ENCODE results near the gene MED13.
A peak's percentile ranks its signal among the peaks of the same experiment; 100 is the strongest.

Gene MED13

DNA sequence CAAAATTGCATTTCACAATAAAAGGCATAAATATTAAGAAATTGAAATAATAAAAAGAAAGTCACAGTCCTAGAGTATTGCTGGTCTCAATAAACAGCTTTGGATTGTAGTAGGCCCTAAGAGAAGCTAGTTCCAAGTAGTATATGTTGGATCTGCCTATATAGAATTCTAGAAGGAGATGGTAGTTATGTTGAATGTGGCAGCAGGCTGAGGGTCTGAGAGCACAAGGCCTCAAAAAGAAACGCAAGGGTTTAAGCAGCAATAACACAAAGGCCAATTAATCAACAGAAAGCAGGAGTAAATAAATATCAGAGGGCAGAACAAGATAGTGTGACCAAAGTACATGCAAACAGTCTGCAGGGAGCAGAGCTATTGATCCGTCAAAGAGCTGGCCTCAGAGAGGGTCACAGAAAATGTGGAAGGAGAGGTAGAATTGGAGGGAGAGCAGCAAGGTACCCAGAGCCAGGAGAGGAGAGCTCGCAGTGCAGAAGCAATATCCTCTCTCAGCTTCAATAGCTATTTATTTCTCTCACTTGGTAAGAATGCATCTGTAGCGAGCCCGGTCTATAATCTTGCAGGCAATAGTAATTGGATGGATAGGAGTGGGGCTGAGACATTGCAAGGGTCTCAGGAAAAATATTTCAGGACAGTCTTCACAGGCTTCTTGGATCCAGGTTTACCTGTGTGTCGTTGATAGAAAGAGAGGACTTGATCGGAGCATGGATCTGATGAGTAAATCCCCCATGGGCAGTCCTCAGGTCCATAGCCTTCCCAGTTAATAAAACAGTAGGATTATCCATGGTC, 25.1 kb upstream of the MED13 start:
- no peak overlapping the region for H3K4me3 ChIP-seq (ENCODE audit: low read length)
- DNase-seq (ENCODE audit: low read depth) = no peak
- TF ChIP-seq, protein P1, sequence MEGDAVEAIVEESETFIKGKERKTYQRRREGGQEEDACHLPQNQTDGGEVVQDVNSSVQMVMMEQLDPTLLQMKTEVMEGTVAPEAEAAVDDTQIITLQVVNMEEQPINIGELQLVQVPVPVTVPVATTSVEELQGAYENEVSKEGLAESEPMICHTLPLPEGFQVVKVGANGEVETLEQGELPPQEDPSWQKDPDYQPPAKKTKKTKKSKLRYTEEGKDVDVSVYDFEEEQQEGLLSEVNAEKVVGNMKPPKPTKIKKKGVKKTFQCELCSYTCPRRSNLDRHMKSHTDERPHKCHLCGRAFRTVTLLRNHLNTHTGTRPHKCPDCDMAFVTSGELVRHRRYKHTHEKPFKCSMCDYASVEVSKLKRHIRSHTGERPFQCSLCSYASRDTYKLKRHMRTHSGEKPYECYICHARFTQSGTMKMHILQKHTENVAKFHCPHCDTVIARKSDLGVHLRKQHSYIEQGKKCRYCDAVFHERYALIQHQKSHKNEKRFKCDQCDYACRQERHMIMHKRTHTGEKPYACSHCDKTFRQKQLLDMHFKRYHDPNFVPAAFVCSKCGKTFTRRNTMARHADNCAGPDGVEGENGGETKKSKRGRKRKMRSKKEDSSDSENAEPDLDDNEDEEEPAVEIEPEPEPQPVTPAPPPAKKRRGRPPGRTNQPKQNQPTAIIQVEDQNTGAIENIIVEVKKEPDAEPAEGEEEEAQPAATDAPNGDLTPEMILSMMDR (conservative IDR thresholded peaks at IDR 0.05; ENCODE audit: low read length) = no peak

DNA sequence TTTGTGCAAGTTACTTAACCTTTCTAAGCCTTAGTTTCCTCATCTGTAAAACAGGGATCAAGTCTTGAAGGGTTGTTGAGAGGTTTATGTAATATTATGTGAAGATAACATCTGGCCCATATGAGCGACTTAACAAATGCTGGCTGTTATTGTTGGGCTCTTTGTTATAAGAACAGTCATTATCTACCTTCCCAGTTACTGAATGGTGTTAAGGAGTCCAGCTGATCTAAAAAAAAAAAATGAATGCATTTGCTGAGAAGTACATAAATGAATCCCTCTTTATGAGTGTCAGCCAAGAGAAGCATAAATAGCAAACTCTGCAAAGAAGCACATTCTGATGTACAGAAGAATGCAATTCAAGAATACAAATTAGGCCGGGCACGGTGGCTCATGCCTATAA, 24.3 kb upstream of the MED13 start:
- H3K4me3 ChIP-seq (ENCODE audit: low read length) = no peak overlapping the region
- DNase-seq (ENCODE audit: low read depth) = no peak
- TF ChIP-seq, protein P1 (conservative IDR thresholded peaks at IDR 0.05; ENCODE audit: low read length) = no peak

DNA sequence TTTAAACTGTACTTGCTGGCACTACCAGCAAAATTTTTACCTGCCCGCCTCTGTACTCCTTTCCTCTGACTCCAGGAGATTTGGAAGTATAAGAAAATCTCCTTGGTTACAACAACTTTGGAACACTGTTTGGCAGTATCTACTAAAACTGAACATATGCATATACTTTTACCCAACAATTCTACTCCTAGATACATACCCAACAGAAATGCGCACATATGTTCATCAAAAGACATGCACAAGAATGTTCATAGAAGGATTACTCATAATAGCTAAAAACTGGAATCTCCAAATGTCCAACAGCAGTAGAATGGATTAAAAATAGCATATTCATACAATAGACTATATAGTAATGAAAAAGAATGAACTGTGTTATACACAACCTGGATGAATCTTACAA, 21.7 kb upstream of the MED13 start:
- TF ChIP-seq, protein P1 (conservative IDR thresholded peaks at IDR 0.05; ENCODE audit: low read length) = no peak
- no peak overlapping the region for H3K4me3 ChIP-seq (ENCODE audit: low read length)

DNA sequence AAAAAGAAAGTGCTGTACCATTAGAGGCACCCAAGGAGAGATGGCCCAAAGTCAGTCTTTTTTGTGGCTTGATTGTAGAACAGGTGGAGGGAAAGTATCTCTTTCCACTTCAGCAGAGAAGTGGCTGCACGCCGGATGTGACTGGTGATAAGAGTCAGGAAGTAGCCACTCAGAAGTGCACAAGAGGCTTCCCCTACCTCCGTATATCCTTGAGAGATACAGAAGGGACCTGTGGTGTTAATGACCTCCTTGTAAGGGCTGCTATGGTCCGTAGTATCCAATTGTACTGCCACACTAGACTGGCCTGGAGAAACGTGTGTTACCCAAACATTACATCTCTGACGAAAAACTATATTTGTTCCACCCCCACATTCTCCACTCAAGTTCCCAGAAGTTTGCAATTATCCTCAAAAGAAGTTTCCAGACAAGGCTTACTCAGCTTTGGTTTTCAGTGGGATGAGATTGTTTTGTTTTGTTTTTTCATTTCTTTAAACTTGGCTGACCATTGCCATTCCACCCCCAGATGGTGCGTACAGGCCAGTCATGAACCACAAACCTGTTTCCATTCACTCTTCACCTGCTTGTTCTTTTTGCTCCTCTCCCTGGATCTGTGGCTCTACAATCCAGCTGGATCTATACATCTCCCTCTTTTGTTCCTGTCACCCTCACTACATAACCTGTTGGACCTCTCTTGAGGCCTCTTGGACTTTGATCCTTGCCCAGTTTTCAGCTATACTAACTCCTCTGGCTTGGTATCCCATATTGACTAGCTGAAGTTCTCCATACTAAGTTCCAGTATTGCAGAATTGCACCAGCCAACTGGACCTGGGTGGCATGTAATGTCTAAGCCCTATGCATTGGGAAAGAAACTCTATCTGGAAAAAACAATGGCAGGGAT, 20.7 kb upstream of the MED13 start:
- TF ChIP-seq, protein P1 (conservative IDR thresholded peaks at IDR 0.05; ENCODE audit: low read length) = no peak
- no peak overlapping the region for H3K4me3 ChIP-seq (ENCODE audit: low read length)
- DNase-seq (ENCODE audit: low read depth) = peak; percentile 69

More for the DNA sequence above, 21.7 kb upstream of the MED13 start:
- DNase-seq (ENCODE audit: low read depth) = no peak

DNA sequence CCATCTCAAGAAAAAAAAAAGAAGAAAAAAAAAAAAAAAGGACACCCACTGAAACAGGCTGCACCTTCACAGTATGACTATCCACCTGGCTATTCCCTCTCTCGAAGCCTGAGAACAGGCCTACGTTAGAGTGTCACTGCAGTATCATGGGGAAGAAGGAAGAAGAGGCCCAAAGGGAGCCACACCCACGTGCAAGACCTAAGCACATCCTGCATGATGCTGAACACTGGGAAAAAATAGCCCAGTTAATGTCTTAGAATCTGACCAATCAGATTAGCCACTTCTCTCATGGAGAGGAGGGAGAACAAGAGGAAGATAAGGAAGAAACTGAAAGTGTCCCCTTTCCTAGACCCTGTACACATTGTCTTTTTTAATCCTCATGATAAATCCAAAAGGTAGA, 19.5 kb upstream of the MED13 start:
- no peak overlapping the region for H3K4me3 ChIP-seq (ENCODE audit: low read length)
- TF ChIP-seq, protein P1 (conservative IDR thresholded peaks at IDR 0.05; ENCODE audit: low read length) = no peak
- DNase-seq (ENCODE audit: low read depth) = no peak

DNA sequence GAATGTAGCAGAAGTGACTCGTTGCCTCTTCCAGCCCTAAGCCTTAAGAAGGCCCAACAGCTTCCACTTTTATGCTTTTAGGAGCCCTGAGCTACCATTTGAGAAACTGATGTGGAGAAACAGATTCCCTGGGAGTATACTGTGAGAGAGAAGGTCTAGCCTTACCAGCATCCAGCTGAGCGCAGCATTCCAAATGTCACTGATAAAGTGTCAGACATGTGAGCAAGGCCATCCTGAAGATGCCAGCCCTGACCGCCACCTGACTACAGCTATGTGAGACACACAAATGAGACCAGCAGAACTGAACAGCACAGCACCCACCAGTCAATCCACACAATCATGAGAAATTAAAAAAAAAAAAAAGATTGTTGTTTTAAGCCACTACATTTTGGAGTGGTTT, 18.6 kb upstream of the MED13 start:
- no peak overlapping the region for H3K4me3 ChIP-seq (ENCODE audit: low read length)
- DNase-seq (ENCODE audit: low read depth) = no peak
- TF ChIP-seq, protein P1 (conservative IDR thresholded peaks at IDR 0.05; ENCODE audit: low read length) = no peak

Data from AG10803 (cell line).